Hepatocyte (in vitro differentiated cells): ENCODE data around the gene FGF1. TPM values are rescaled to one million over a fixed set of nuclear protein-coding genes. Genes with fewer than 3 reads are reported as not detected.

ENCODE experiments used
- DNase-seq: peaks from one replicate; pipeline ENCODE4 v3.0.0-alpha.2; 2016; ENCODE audit warnings: low spot score
- H2AFZ ChIP-seq: fragments of 200-600 bp; sonication (generic); 2 replicates; pipeline ENCODE4 v1.6.0; 2016; ENCODE audit warnings: antibody characterized with exemption, mild to moderate bottlenecking
- H3K27ac ChIP-seq: fragments of 200-600 bp; sonication (generic); 2 replicates; pipeline ENCODE4 v1.5.1; 2016; ENCODE audit warnings: mild to moderate bottlenecking
- H3K27me3 ChIP-seq: fragments of 200-600 bp; sonication (generic); 2 replicates; pipeline ENCODE4 v1.6.1; 2016
- H3K36me3 ChIP-seq: fragments of 200-600 bp; sonication (generic); replicated peaks from 2 replicates; pipeline ENCODE4 v1.5.1; 2016; ENCODE audit warnings: low read depth; ENCODE audit not compliant: insufficient read depth
- H3K4me1 ChIP-seq: fragments of 200-600 bp; sonication (generic); 2 replicates; pipeline ENCODE4 v1.5.1; 2016; ENCODE audit warnings: mild to moderate bottlenecking, moderate library complexity; ENCODE audit not compliant: insufficient read depth
- H3K4me2 ChIP-seq: fragments of 200-600 bp; sonication (generic); 2 replicates; pipeline ENCODE4 v1.6.0; 2016
- H3K4me3 ChIP-seq: fragments of 200-600 bp; sonication (generic); 2 replicates; pipeline ENCODE4 v1.5.1; 2016; ENCODE audit warnings: mild to moderate bottlenecking
- H3K79me2 ChIP-seq: fragments of 200-600 bp; sonication (generic); 2 replicates; pipeline ENCODE4 v1.6.0; 2017; ENCODE audit warnings: mild to moderate bottlenecking
- H3K9me2 ChIP-seq: fragments of 200-600 bp; sonication (generic); replicated peaks from 2 replicates; pipeline ENCODE4 v1.6.0; 2017; ENCODE audit warnings: mild to moderate bottlenecking; ENCODE audit not compliant: insufficient read depth
- H3K9me3 ChIP-seq: fragments of 200-600 bp; sonication (generic); 2 replicates; pipeline ENCODE4 v1.5.1; 2016; ENCODE audit warnings: low read depth, mild to moderate bottlenecking
- H4K20me1 ChIP-seq: fragments of 200-600 bp; sonication (generic); 2 replicates; pipeline ENCODE4 v1.6.0; 2016; ENCODE audit warnings: mild to moderate bottlenecking; ENCODE audit not compliant: insufficient read depth, poor library complexity, severe bottlenecking
- CTCF ChIP-seq: fragments of 200-600 bp; sonication (generic); IDR thresholded peaks from 2 replicates; pipeline ENCODE4 v1.5.1; 2016; ENCODE audit warnings: antibody characterized with exemption, mild to moderate bottlenecking; ENCODE audit not compliant: poor library complexity
- EZH2 ChIP-seq: fragments of 200-600 bp; sonication (generic); IDR thresholded peaks from 2 replicates; pipeline ENCODE4 v1.6.1; 2016; ENCODE audit warnings: antibody characterized with exemption, mild to moderate bottlenecking, borderline replicate concordance
- EZH2phosphoT487 ChIP-seq: fragments of 200-600 bp; sonication (generic); IDR thresholded peaks from one replicate; pipeline ENCODE4 v1.6.1; 2018; ENCODE audit warnings: antibody characterized with exemption, mild to moderate bottlenecking, low read depth, moderate library complexity; ENCODE audit not compliant: unreplicated experiment, severe bottlenecking
- WGBS: methylation state at CpG from one replicate; pipeline ENCODE4 v1.1.6; 2016; ENCODE audit warnings: low lambda C conversion rate; ENCODE audit errors: missing lambda C conversion rate; 5-methylcytosine and 5-hydroxymethylcytosine counted together
- polyA plus RNA-seq: library from polyadenylated mRNA; unstranded; fragments of >200 nt; fragmentation: Nextera tagmentation; extraction: Ambion mirVana; gene quantifications from 2 replicates; pipeline ENCODE4 v1.2.1, GENCODE V29; 2016
- total RNA-seq: library from RNA; depleted of rRNA; stranded (reverse); fragments of >200 nt; gene quantifications from 2 replicates; pipeline ENCODE4 v1.2.3, GENCODE V29; 2014

Gene FGF1
- total and polyA plus RNA-seq, 2 experiments from 2014 or later = 0.23 to 0.27 TPM

DNA sequence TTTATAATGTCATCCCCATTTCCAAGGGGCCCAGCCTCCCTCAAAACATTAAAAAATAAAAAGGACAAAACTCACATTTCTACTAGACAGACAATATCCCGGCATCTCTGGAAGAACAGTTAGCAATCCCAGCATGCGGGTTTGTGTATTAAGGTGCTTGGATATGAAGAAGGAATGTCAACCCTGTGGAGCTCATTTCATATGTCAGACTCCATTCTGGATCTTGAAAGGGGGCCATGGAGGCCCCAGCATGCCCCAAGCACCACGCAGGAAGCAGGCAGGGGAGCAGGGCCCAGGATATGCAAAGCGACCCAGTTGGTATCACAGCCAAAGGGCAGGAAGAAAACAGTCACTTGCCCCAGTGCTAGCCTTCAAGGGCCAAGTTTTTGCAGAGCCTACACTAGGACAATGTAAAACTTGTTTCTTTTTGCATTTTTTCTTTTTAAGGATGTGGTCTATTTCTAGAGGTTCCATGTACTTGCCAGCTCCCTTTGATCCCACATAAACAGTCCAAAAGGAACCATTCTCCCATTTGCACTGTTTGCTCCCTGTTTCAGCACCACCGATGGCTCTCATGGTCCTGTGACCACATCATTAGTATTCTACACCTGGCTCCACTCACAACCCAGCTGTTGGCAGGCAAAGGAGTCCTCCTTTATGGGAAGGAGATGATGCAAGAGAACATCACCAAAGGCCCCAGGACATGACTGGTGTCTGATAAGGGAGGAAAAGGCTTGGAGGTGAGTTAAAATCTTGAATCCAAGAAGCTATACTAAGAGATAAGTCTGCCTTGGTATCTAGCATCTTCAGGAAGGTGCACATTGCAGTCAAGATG lies 58.3 kb downstream of the FGF1 start:
- H3K4me3 ChIP-seq = no peak overlapping the region
- no peak overlapping the region for H2AFZ ChIP-seq
- H3K27ac ChIP-seq = no peak overlapping the region
- H3K9me3 ChIP-seq = no peaks in the 10 kb centered on the region
- H3K9me2 ChIP-seq = no peaks in the 10 kb centered on the region
- no peaks in the 10 kb centered on the region for H3K27me3 ChIP-seq
- H4K20me1 ChIP-seq = no peaks in the 10 kb centered on the region
- no peaks in the 10 kb centered on the region for H3K79me2 ChIP-seq
- no peaks in the 10 kb centered on the region for H3K36me3 ChIP-seq
- no peak for DNase-seq
- TF ChIP-seq CTCF (no peak), EZH2 (no peak), EZH2phosphoT487 (no peak)
- 87% methylated on average over 5 of the region's 5 CpGs for WGBS
- H3K4me1 ChIP-seq = peaks cover 16% of the 10 kb centered on the region
- no peak overlapping the region for H3K4me2 ChIP-seq

DNA sequence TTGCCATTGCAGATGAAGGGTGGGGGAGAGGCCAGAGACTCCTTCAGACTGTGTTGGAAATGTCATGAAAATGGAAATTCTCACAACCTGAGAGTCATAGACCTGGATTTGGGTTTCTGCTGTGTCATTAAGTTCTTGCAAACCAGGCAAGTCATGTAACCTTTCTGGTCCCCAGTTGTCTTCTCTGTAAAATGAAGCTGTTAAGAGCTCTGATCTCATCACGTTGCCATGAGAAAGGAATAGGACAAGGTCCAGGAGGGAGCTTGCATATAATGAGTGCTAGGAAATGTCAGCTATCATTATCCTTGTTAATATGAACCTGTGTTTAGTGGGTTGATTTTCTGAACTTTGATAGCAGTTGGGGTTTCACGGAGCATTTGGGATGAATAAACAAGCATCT lies 59.1 kb downstream of the FGF1 start:
- no peak overlapping the region for H3K4me3 ChIP-seq
- 69% methylated on average over 2 of the region's 2 CpGs for WGBS
- no peak overlapping the region for H3K4me2 ChIP-seq
- no peaks in the 10 kb centered on the region for H3K9me2 ChIP-seq
- H3K9me3 ChIP-seq = no peaks in the 10 kb centered on the region
- H3K36me3 ChIP-seq = no peaks in the 10 kb centered on the region
- H3K27me3 ChIP-seq = no peaks in the 10 kb centered on the region
- DNase-seq = no peak
- H3K4me1 ChIP-seq = peaks cover 16% of the 10 kb centered on the region
- H3K79me2 ChIP-seq = no peaks in the 10 kb centered on the region
- H2AFZ ChIP-seq = no peak overlapping the region
- TF ChIP-seq EZH2phosphoT487 (no peak), EZH2 (no peak), CTCF (no peak)
- H3K27ac ChIP-seq = no peak overlapping the region
- H4K20me1 ChIP-seq = no peaks in the 10 kb centered on the region

GRCh38 chr5:142626099-142626498 lies 59.8 kb downstream of the FGF1 start:
- no peak overlapping the region for H2AFZ ChIP-seq
- no peak overlapping the region for H3K4me3 ChIP-seq
- no peaks in the 10 kb centered on the region for H3K9me3 ChIP-seq
- H3K4me2 ChIP-seq = no peak overlapping the region
- no peaks in the 10 kb centered on the region for H3K9me2 ChIP-seq
- WGBS = 74% methylated on average over 3 of the region's 3 CpGs
- no peaks in the 10 kb centered on the region for H3K79me2 ChIP-seq
- no peaks in the 10 kb centered on the region for H4K20me1 ChIP-seq
- DNase-seq = no peak
- peaks cover 16% of the 10 kb centered on the region for H3K4me1 ChIP-seq
- no peaks in the 10 kb centered on the region for H3K36me3 ChIP-seq
- no peak overlapping the region for H3K27ac ChIP-seq
- no peaks in the 10 kb centered on the region for H3K27me3 ChIP-seq
- TF ChIP-seq EZH2phosphoT487 (no peak), CTCF (no peak), EZH2 (no peak)
